Neural progenitor cell (in vitro differentiated cells): ENCODE results near the gene VAPA. TPM values are rescaled to one million over a fixed set of nuclear protein-coding genes. Genes with fewer than 3 reads are reported as not detected.
"Not testable (repeated sequence)": the region's sequence is repeated elsewhere in the genome, so short reads cannot be mapped to it uniquely, and the experiment has no call there.

Experiments
- DNase-seq: peaks from one replicate; pipeline ENCODE4 v3.0.0-alpha.2; 2016; ENCODE audit warnings: low spot score
- H2AFZ ChIP-seq: fragments of 200-600 bp; sonication (generic); replicated peaks from 2 replicates; pipeline ENCODE4 v1.6.1; 2016; ENCODE audit warnings: antibody characterized with exemption
- H3F3A ChIP-seq: fragments of 200-600 bp; sonication (generic); 2 replicates; pipeline ENCODE4 v1.6.1; 2016; ENCODE audit warnings: antibody characterized with exemption, low read depth
- H3K27ac ChIP-seq: fragments of 200-600 bp; sonication (generic); 2 replicates; pipeline ENCODE4 v1.5.1; 2016; ENCODE audit warnings: mild to moderate bottlenecking
- H3K27me3 ChIP-seq: fragments of 200-600 bp; sonication (generic); 2 replicates; pipeline ENCODE4 v1.6.1; 2016; ENCODE audit warnings: mild to moderate bottlenecking, moderate library complexity
- H3K36me3 ChIP-seq: fragments of 200-600 bp; sonication (generic); 2 replicates; pipeline ENCODE4 v1.5.1; 2016
- H3K4me1 ChIP-seq: fragments of 200-600 bp; sonication (generic); 2 replicates; pipeline ENCODE4 v1.6.1; 2016; ENCODE audit warnings: mixed run types
- H3K4me2 ChIP-seq: fragments of 200-600 bp; sonication (generic); 2 replicates; pipeline ENCODE4 v1.6.1; 2016
- H3K4me3 ChIP-seq: fragments of 200-600 bp; sonication (generic); 2 replicates; pipeline ENCODE4 v1.5.1; 2016
- H3K79me2 ChIP-seq: fragments of 200-600 bp; sonication (generic); 2 replicates; pipeline ENCODE4 v1.6.1; 2016; ENCODE audit warnings: low read depth
- H3K9ac ChIP-seq: fragments of 200-600 bp; sonication (generic); 2 replicates; pipeline ENCODE4 v1.6.1; 2016
- H3K9me3 ChIP-seq: fragments of 200-600 bp; sonication (generic); 2 replicates; pipeline ENCODE4 v1.5.1; 2016; ENCODE audit warnings: low read depth
- H4K20me1 ChIP-seq: fragments of 200-600 bp; sonication (generic); 2 replicates; pipeline ENCODE4 v1.6.1; 2016; ENCODE audit warnings: low read depth
- H3K27ac Mint-ChIP-seq: 3 replicates; pipeline ENCODE4 v1.8.0; 2021; ENCODE audit warnings: mixed read lengths
- H3K27me3 Mint-ChIP-seq: 2 replicates; pipeline ENCODE4 v1.8.0; 2022; ENCODE audit warnings: low read depth, mild to moderate bottlenecking, inconsistent platforms, moderate library complexity, mixed read lengths; ENCODE audit not compliant: insufficient read depth
- H3K36me3 Mint-ChIP-seq: 3 replicates; pipeline ENCODE4 v1.8.0; 2021; ENCODE audit warnings: mixed read lengths
- H3K4me1 Mint-ChIP-seq: 3 replicates; pipeline ENCODE4 v1.8.0; 2021; ENCODE audit warnings: mixed read lengths
- H3K4me3 Mint-ChIP-seq: 3 replicates; pipeline ENCODE4 v1.8.0; 2021; ENCODE audit warnings: mild to moderate bottlenecking, moderate library complexity, mixed read lengths
- H3K9me3 Mint-ChIP-seq: 3 replicates; pipeline ENCODE4 v1.8.0; 2020; ENCODE audit warnings: mixed read lengths
- CTCF ChIP-seq: fragments of 200-600 bp; sonication (generic); IDR thresholded peaks from 2 replicates; pipeline ENCODE4 v1.5.1; 2017; ENCODE audit warnings: antibody characterized with exemption, mild to moderate bottlenecking
- EZH2 ChIP-seq: fragments of 200-600 bp; sonication (generic); IDR thresholded peaks from 2 replicates; pipeline ENCODE4 v1.6.1; 2017; ENCODE audit warnings: antibody characterized with exemption, mild to moderate bottlenecking, moderate library complexity
- EZH2phosphoT487 ChIP-seq: fragments of 200-600 bp; sonication (generic); IDR thresholded peaks from 2 replicates; pipeline ENCODE4 v1.6.1; 2017; ENCODE audit warnings: antibody characterized with exemption
- total RNA-seq: library from RNA; depleted of rRNA; stranded (reverse); fragments of >200 nt; gene quantifications from 2 replicates; pipeline ENCODE4 v1.2.3, GENCODE V29; 2015; ENCODE audit warnings: low replicate concordance

The VAPA gene
- total RNA-seq, 1 donor from 2014 or later, result 285 TPM

- Histone ChIP-seq H3K79me2 (no peaks in the 10 kb centered on the region), H3K4me1 (no peaks in the 10 kb centered on the region), H3K27ac (no peak overlapping the region), H2AFZ (no peak overlapping the region), H3K9ac (no peak overlapping the region), H3K36me3 (no peaks in the 10 kb centered on the region), H3K4me3 (no peak overlapping the region), H3K9me3 (no peaks in the 10 kb centered on the region), H3F3A (no peaks in the 10 kb centered on the region), H3K4me2 (no peak overlapping the region), H4K20me1 (no peaks in the 10 kb centered on the region), H3K27me3 (no peaks in the 10 kb centered on the region)
- no peak for TF ChIP-seq EZH2phosphoT487
- no peak for TF ChIP-seq EZH2
- no peak for TF ChIP-seq CTCF
- Mint-ChIP-seq H3K9me3 (no peaks in the 10 kb centered on the region), H3K27me3 (peaks cover 6% of the 10 kb centered on the region), H3K4me1 (peaks cover 3% of the 10 kb centered on the region), H3K27ac (no peak overlapping the region), H3K4me3 (no peak overlapping the region), H3K36me3 (no peaks in the 10 kb centered on the region)
- DNase-seq, result no peak
Measured at GRCh38 chr18:9887992-9888391, 25.8 kb upstream of the VAPA start.

GRCh38 chr18:9890196-9890595 is 23.6 kb upstream of the VAPA start:
- no peaks in the 10 kb centered on the region for H3K9me3 ChIP-seq
- H3K36me3 Mint-ChIP-seq, result no peaks in the 10 kb centered on the region
- no peaks in the 10 kb centered on the region for H3F3A ChIP-seq
- H2AFZ ChIP-seq, result no peak overlapping the region
- no peaks in the 10 kb centered on the region for H3K4me1 ChIP-seq
- H4K20me1 ChIP-seq, result no peaks in the 10 kb centered on the region
- H3K27me3 ChIP-seq, result no peaks in the 10 kb centered on the region
- no peak for TF ChIP-seq EZH2
- H3K27me3 Mint-ChIP-seq, result peaks cover 5% of the 10 kb centered on the region
- no peak overlapping the region for H3K9ac ChIP-seq
- no peak overlapping the region for H3K4me3 ChIP-seq
- no peak overlapping the region for H3K4me3 Mint-ChIP-seq
- H3K36me3 ChIP-seq, result no peaks in the 10 kb centered on the region
- no peak overlapping the region for H3K27ac Mint-ChIP-seq
- H3K4me2 ChIP-seq, result no peak overlapping the region
- H3K79me2 ChIP-seq, result no peaks in the 10 kb centered on the region
- H3K9me3 Mint-ChIP-seq, result no peaks in the 10 kb centered on the region
- H3K4me1 Mint-ChIP-seq, result no peaks in the 10 kb centered on the region
- DNase-seq, result no peak
- no peak overlapping the region for H3K27ac ChIP-seq

- H3K4me1 ChIP-seq, result no peaks in the 10 kb centered on the region
- no peak overlapping the region for H3K4me3 ChIP-seq
- no peaks in the 10 kb centered on the region for H3K36me3 ChIP-seq
- Mint-ChIP-seq H3K4me3 (no peak overlapping the region), H3K4me1 (no peaks in the 10 kb centered on the region), H3K9me3 (no peaks in the 10 kb centered on the region), H3K27me3 (peaks cover 5% of the 10 kb centered on the region), H3K27ac (no peak overlapping the region), H3K36me3 (no peaks in the 10 kb centered on the region)
- H3K79me2 ChIP-seq, result no peaks in the 10 kb centered on the region
- no peak for DNase-seq
- no peaks in the 10 kb centered on the region for H3K27me3 ChIP-seq
- no peaks in the 10 kb centered on the region for H4K20me1 ChIP-seq
- H2AFZ ChIP-seq, result no peak overlapping the region
- TF ChIP-seq CTCF (no peak), EZH2phosphoT487 (no peak), EZH2 (no peak)
- H3K9me3 ChIP-seq, result no peaks in the 10 kb centered on the region
- no peak overlapping the region for H3K27ac ChIP-seq
- no peak overlapping the region for H3K9ac ChIP-seq
- no peak overlapping the region for H3K4me2 ChIP-seq
- no peaks in the 10 kb centered on the region for H3F3A ChIP-seq
Measured at GRCh38 chr18:9890957-9891356, 22.9 kb upstream of the VAPA start.

GRCh38 chr18:9891515-9891914 is 22.3 kb upstream of the VAPA start:
- not testable (repeated sequence) for H3K4me3 Mint-ChIP-seq, H3K4me1 ChIP-seq, H2AFZ ChIP-seq, H3K36me3 Mint-ChIP-seq, H3K27ac ChIP-seq, H3K9me3 ChIP-seq, H3K9ac ChIP-seq, H3K27me3 Mint-ChIP-seq, H3K4me3 ChIP-seq, H3K9me3 Mint-ChIP-seq, H3K27ac Mint-ChIP-seq, H4K20me1 ChIP-seq, H3K4me1 Mint-ChIP-seq, H3K4me2 ChIP-seq, H3F3A ChIP-seq, H3K79me2 ChIP-seq, H3K27me3 ChIP-seq, H3K36me3 ChIP-seq, DNase-seq
